Stimulated activated CD8-positive, alpha-beta memory T cell treated with anti-CD3 and anti-CD28 coated beads, Interleukin-4, amount 100 ng/mL, for 48 hours (primary cell): ENCODE measurements around the gene ARHGAP6.
"Not testable (repeated sequence)": the region's sequence is repeated elsewhere in the genome, so short reads cannot be mapped to it uniquely, and the experiment has no call there.

Experiments
- DNase-seq: peaks from one replicate; pipeline ENCODE4 v3.0.0-alpha.2; 2020

ARHGAP6 gene

DNA sequence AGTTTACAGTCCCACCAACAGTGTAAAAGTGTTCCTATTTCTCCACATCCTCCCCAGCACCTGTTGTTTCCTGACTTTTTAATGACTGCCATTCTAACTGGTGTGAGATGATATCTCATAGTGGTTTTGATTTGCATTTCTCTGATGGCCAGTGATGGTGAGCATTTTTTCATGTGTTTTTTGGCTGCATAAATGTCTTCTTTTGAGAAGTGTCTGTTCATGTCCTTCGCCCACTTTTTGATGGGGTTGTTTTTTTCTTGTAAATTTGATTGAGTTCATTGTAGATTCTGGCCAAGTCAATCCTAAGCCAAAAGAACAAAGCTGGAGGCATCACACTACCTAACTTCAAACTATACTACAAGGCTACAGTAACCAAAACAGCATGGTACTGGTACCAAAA is 146.5 kb downstream of the ARHGAP6 start:
- not testable (repeated sequence) for DNase-seq

DNA sequence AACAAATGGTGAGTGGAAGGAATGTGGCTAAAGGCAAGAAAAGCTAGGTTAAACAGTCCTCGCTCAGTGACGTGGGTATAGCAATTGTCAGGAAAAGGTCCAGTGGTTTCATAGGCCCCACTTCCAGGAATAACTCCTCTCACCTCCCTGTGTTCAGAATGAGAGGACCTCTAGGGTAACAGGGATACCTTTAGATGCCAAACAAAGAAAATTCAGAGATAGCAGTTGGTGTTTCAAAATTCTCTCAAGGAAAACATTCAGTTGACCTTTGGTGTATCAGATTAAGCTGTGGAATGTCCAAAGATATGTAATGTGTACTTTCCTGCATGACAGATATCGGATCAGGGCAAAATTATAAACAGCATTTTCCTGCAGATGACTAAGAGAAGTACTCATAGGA is 155.9 kb downstream of the ARHGAP6 start:
- DNase-seq: no peak

DNA sequence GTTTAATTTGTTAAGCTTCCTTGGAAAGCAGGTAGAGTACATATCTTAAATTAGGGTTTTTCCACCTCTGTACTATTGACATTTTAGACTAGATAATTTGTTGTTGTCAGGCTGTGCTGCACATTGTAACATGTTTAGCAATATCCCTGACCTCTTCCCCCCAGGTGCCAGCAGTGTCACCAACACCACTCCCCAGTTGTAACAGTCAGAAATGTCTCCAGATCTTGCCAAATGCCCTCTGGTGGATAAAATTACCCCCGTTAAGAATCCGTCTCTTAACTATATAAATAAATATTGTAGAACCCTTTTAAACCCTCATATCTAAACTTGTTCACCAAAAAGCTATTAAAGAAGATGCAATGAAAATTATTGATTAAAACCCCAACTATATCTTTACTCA is 161.5 kb downstream of the ARHGAP6 start:
- no peak for DNase-seq

- DNase-seq: no peak
These were observed 166.4 kb downstream of the ARHGAP6 start for GRCh38 chrX:11499076-11500044.

GRCh38 chrX:11491375-11491774 is 174.3 kb downstream of the ARHGAP6 start:
- not testable (repeated sequence) for DNase-seq

GRCh38 chrX:11484290-11484689 is 181.4 kb downstream of the ARHGAP6 start:
- DNase-seq: no peak

DNA sequence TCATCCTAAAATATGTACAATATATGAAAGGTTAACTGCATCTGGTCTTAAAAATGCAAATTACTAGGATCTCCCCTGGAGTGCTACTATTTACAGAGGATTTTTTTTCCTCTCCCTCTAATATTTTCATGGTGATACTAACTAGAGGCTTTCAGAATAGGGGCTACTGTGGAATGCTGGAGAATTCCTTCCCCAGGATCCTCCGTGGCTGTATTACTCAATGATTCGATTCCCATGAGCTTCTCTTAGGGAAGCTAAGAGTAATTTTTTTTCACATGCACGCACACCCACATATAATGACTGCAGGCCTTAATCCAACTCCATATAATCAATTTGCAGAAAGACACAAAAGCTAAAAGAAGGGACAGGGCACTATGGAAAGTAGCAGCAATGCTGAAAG is 184.7 kb downstream of the ARHGAP6 start:
- DNase-seq: no peak

GRCh38 chrX:11480626-11481025 is 185.1 kb downstream of the ARHGAP6 start:
- no peak for DNase-seq

DNA sequence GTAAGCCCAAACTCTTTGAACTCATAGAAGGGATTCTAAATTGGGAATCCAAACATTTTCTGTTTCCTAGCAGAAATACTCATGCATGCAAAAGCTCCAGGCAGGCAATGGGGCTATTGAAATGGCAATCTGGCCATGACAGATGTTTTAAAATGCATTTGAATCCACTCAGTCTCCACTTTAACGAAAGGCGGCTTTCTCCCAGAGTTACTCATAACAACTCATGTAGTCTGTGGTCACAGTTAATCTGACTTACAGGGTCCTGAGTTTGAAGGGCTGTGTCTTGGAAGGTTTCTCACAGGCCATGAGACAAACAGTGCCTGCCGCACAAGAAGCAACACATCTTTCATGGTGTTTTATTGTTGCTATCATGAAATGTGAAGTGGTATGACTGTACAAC is 186.8 kb downstream of the ARHGAP6 start:
- DNase-seq: no peak

DNA sequence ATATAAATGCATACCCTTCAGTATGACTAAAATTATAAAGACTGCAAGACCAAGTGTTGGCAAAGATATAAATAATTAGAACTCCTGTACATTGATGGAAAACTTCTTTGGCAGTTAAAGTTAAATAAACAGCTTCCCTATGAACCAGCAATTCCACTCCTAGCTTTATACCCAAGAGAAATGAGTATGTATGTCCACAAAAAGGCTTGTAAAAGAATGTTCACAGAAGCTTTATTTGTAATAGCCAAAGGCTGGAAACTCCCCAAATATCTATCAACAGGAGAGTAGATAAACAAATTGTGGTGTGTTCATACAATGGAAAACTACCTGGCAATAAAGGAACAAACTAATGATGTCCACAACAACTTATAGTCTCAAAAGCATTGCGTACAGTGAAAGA is 187.7 kb downstream of the ARHGAP6 start:
- no peak for DNase-seq

DNA sequence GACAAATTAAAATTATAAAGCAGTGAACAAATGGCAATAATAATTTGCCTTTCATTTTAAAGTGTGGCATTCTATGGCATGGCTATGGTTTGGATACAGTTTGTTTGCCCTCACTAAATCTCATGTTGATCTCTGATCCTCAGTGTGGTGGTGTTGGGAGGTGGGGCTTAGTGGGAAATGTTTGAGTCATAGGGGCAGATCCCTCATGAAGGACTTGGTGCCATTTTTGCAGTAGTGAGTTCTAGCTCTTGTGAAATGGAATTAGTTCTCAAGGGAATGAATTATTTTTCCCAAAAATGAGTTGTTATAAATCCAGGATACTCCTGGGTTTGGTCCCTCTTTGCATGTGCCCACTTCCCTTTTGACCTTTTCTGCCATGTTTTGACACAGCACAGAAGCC is 191.1 kb downstream of the ARHGAP6 start:
- DNase-seq: no peak

DNA sequence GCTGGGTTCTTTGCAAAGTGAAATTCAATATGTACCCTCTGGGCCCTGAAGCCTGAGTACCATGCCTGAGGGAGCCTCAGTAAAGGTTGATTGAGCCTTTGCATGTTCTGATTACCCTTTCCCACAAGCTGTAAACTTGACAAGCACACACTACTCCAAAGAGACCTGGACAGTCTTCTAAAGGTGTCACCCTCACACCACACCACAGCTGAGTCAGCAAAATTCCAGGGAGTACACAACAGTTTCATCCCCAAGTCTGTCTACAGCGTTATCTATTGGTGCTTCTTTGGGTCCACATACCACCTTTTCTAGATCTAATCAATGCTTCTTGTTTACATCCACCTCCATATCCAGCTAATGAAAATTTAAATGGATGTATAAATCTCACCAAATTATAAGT is 191.7 kb downstream of the ARHGAP6 start:
- no peak for DNase-seq

GRCh38 chrX:11472879-11473278 is 192.8 kb downstream of the ARHGAP6 start:
- no peak for DNase-seq

GRCh38 chrX:11472381-11472780 is 193.3 kb downstream of the ARHGAP6 start:
- DNase-seq: no peak

DNA sequence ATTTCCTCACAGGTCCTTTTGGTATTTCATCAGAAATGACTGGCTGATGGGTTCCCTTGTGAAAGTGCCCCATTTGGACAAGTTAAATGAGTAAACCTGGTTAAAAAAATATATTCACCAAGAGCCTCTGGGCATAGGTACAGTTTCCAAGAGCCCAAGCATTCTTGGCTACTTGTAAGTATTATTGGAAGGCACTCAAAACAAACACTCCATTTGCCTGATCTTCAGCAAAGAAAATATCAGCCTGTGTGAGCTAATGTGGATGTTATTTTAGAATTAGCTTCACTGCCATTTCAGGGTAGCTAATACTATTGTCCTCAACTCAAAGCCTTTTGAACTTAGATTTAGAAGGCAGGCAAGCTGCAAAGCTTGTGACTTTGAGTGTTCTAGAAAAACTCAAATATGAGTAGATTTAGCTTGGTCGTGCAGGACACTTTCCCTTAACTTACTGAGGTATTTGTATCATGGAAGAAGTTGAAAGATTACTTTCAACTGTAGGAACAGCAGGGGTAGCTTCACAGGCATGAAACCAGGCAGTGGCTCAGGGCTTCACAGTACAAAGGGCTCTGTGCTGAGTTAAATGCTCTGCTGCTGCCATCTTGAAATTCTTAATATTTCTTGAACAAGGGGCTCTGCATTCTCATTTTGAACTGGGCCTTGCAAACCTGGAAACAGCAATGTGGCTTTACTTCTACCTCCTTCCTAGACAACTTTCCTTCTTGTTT is 195.3 kb downstream of the ARHGAP6 start:
- DNase-seq: no peak

- DNase-seq: no peak
These were observed 199.9 kb downstream of the ARHGAP6 start for GRCh38 chrX:11465648-11466411.

GRCh38 chrX:11464836-11465463 is 200.8 kb downstream of the ARHGAP6 start:
- DNase-seq: no peak

DNA sequence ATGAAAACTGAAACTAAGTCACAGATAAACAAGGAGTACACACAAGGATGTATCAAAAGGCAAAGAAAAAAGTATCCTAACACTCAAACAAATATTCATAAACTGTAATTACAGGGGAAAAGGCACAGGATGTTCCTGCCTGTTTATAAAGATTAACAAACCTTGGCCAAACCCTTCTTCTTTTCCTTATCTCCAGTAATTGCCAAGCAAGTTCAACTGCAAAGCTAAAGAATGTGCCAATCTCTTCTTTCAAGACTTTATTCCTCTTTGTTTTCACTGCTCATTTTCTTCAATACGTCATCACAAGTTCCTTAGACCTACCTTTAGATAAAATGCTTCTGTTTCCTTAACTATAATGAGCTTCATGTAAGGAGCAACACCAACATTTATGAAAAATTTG is 201.3 kb downstream of the ARHGAP6 start:
- no peak for DNase-seq

- no peak for DNase-seq
These were observed 203.1 kb downstream of the ARHGAP6 start for GRCh38 chrX:11462648-11463047.

DNA sequence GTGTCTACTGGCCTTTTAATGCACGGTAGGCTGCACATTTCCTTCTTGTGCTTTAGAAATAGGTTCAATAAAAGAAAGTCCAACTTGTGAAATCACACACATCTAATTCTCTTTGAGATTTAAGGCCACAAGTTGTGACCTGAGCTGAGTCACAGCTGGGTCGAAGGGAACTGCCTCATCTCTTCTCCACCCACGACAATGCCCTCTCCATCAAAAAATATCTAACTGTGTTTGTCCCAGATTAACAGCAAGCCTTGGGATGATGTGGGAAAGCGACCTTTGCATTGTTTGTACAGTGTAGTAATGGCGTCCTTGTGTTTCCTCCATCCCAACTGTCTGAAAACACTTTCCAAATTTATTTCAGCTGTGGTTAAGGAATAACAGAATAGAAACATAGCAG is 203.6 kb downstream of the ARHGAP6 start:
- DNase-seq: no peak

- no peak for DNase-seq
These were observed 204.3 kb downstream of the ARHGAP6 start for GRCh38 chrX:11461201-11462001.

DNA sequence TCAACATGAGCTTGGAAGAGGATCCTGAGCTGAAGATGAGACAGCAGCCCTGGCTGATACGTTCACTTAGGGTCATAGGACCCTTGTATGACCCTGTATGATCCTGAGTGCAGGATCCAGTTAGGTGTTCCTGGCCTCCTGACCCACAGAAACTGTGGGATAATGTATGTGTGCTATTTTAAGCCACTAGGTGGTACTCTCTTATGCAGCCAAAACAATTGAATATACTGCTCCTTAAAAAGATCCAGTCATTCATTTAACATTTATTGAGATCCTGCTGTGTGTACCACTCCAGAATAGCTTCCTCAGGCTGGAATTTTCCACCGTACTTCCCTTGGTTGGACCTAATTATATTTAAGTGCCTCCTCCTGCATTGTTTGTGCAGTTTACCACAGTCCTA is 205.4 kb downstream of the ARHGAP6 start:
- no peak for DNase-seq
